ENCODE results near the gene ZNF618. TPM values are rescaled to one million over a fixed set of nuclear protein-coding genes. Genes with fewer than 3 reads are reported as not detected.

Gene ZNF618
- polyA plus RNA-seq, 1 donor (not counting 4 experiments of a cell fraction or from before 2014, with no cell fraction given): 2.5 TPM

GRCh38 chr9:114021578-114021977 lies 145.5 kb downstream of the ZNF618 start:
- FAIRE-seq (no peak), DNase-seq (ENCODE audit: low read depth, low spot score) (no peak)
- H3K27ac ChIP-seq (ENCODE audit: control insufficient read depth, insufficient read depth, low read length): no peak overlapping the region
- no peaks in the 10 kb centered on the region for H3K79me2 ChIP-seq (ENCODE audit: control insufficient read depth, insufficient read depth, low read length)
- H2AFZ ChIP-seq (ENCODE audit: control insufficient read depth, low read length): no peak overlapping the region
- TF ChIP-seq EZH2 (IDR thresholded peaks at IDR 0.05; ENCODE audit: low read length) (no peak), CTCF (optimal IDR thresholded peaks at IDR 0.05 in 1 of 3, IDR thresholded peaks at IDR 0.05 in 1 of 3, conservative IDR thresholded peaks at IDR 0.05 in 1 of 3; ENCODE audit: extremely low read depth in 1 of 3, insufficient read depth in 2 of 3, low read length in 3 of 3) (no peak)
- no peaks in the 10 kb centered on the region for H3K9me1 ChIP-seq (ENCODE audit: control insufficient read depth, extremely low read depth, insufficient read depth, low read length)
- no peak overlapping the region for H3K4me3 ChIP-seq (ENCODE audit: control insufficient read depth in 2 of 3, extremely low read depth in 1 of 3, insufficient read depth in 2 of 3, low read depth in 1 of 3, low read length in 3 of 3)
- peaks cover 0 to 6% of the 10 kb centered on the region in 2 experiments for H3K36me3 ChIP-seq (ENCODE audit: control insufficient read depth in 2 of 2, extremely low read depth in 1 of 2, insufficient read depth in 2 of 2, low read length in 2 of 2)
- no peak overlapping the region for H3K4me2 ChIP-seq (ENCODE audit: control insufficient read depth, extremely low read depth, insufficient read depth, low read depth, low read length)
- dilution Hi-C loops (cut with MboI; ENCODE audit: extremely low pct_ligation_motif_present, low sequenced_read_pairs): no loop called here
- H3K27me3 ChIP-seq (ENCODE audit: control insufficient read depth, extremely low read depth, insufficient read depth, low read length): no peaks in the 10 kb centered on the region
- H3K9ac ChIP-seq (ENCODE audit: control insufficient read depth, extremely low read depth, insufficient read depth, low read length): no peak overlapping the region
- no peaks in the 10 kb centered on the region for H3K9me3 ChIP-seq (ENCODE audit: control insufficient read depth, low read depth, low read length)
- H3K4me1 ChIP-seq (ENCODE audit: control insufficient read depth, extremely low read depth, insufficient read depth, low read length): no peaks in the 10 kb centered on the region
- no peaks in the 10 kb centered on the region for H4K20me1 ChIP-seq (ENCODE audit: control insufficient read depth, extremely low read depth, insufficient read depth, low read length)

GRCh38 chr9:114023961-114024360 lies 147.9 kb downstream of the ZNF618 start:
- dilution Hi-C loops (cut with MboI; ENCODE audit: extremely low pct_ligation_motif_present, low sequenced_read_pairs): no loop called here

More at GRCh38 chr9:114023961-114024360, 147.9 kb downstream of the ZNF618 start:
- no peaks in the 10 kb centered on the region for H4K20me1 ChIP-seq (ENCODE audit: control insufficient read depth, extremely low read depth, insufficient read depth, low read length)
- H3K27ac ChIP-seq (ENCODE audit: control insufficient read depth, insufficient read depth, low read length): no peak overlapping the region
- H3K4me2 ChIP-seq (ENCODE audit: control insufficient read depth, extremely low read depth, insufficient read depth, low read depth, low read length): no peak overlapping the region
- peaks cover 0 to 4% of the 10 kb centered on the region in 2 experiments for H3K36me3 ChIP-seq (ENCODE audit: control insufficient read depth in 2 of 2, extremely low read depth in 1 of 2, insufficient read depth in 2 of 2, low read length in 2 of 2)
- no peak overlapping the region for H3K4me3 ChIP-seq (ENCODE audit: control insufficient read depth in 2 of 3, extremely low read depth in 1 of 3, insufficient read depth in 2 of 3, low read depth in 1 of 3, low read length in 3 of 3)
- H3K27me3 ChIP-seq (ENCODE audit: control insufficient read depth, extremely low read depth, insufficient read depth, low read length): no peaks in the 10 kb centered on the region
- no peak overlapping the region for H3K9ac ChIP-seq (ENCODE audit: control insufficient read depth, extremely low read depth, insufficient read depth, low read length)
- no peaks in the 10 kb centered on the region for H3K79me2 ChIP-seq (ENCODE audit: control insufficient read depth, insufficient read depth, low read length)
- FAIRE-seq (no peak), DNase-seq (ENCODE audit: low read depth, low spot score) (no peak)
- TF ChIP-seq CTCF (optimal IDR thresholded peaks at IDR 0.05 in 1 of 3, IDR thresholded peaks at IDR 0.05 in 1 of 3, conservative IDR thresholded peaks at IDR 0.05 in 1 of 3; ENCODE audit: extremely low read depth in 1 of 3, insufficient read depth in 2 of 3, low read length in 3 of 3) (no peak), EZH2 (IDR thresholded peaks at IDR 0.05; ENCODE audit: low read length) (no peak)
- H3K4me1 ChIP-seq (ENCODE audit: control insufficient read depth, extremely low read depth, insufficient read depth, low read length): no peaks in the 10 kb centered on the region
- no peaks in the 10 kb centered on the region for H3K9me3 ChIP-seq (ENCODE audit: control insufficient read depth, low read depth, low read length)
- H3K9me1 ChIP-seq (ENCODE audit: control insufficient read depth, extremely low read depth, insufficient read depth, low read length): no peaks in the 10 kb centered on the region
- no peak overlapping the region for H2AFZ ChIP-seq (ENCODE audit: control insufficient read depth, low read length)
